Thyroid gland (tissue), 4 donors: ENCODE data around the gene RNF214.

Experiments used
- CTCF ChIP-seq, 6 experiments: fragments of 200-600 bp in 3 of 6; fragments of 450-650 bp in 3 of 6; sonication (generic) in 3 of 6; IDR thresholded peaks; one replicate each; pipeline ENCODE4 v1.5.1; 2016 to 2019; ENCODE audit warnings: antibody characterized with exemption in 6 of 6, mild to moderate bottlenecking in 2 of 6, inconsistent platforms in 1 of 6, moderate library complexity in 1 of 6
- POLR2A ChIP-seq, 2 donors: fragments of 450-650 bp; IDR thresholded peaks; one replicate each; pipeline ENCODE4 v1.6.1; 2017; ENCODE audit warnings: antibody characterized with exemption in 2 of 2, mild to moderate bottlenecking in 2 of 2, moderate library complexity in 1 of 2

- no peak for TF ChIP-seq CTCF (IDR thresholded peaks at IDR 0.05)
- TF ChIP-seq POLR2A (IDR thresholded peaks at IDR 0.05): no peak
These were observed 33.9 kb upstream of the RNF214 start for GRCh38 chr11:117198613-117199012.
